Small intestine (tissue), 7 donors: Measurements from ENCODE around the gene SECTM1. TPM values are rescaled to one million over a fixed set of nuclear protein-coding genes. Genes with fewer than 3 reads are reported as not detected.

ENCODE experiments used
- DNase-seq, 2 donors: peaks; one replicate each; pipeline versions ENCODE4 v3.0.0 to v3.0.0-alpha.2; 2013
- FAIRE-seq: peaks from 2 replicates; lab custom pipeline; 2012; peaks lifted over from hg19 to GRCh38; lab: Jason Lieb, UNC
- H3K27ac ChIP-seq, 3 donors: one replicate each; pipeline ENCODE4 v1.5.1; 2013; ENCODE audit warnings: low read length in 2 of 3, mild to moderate bottlenecking in 2 of 3, control low read depth in 1 of 3, inconsistent platforms in 1 of 3, low read depth in 1 of 3, moderate library complexity in 1 of 3
- H3K27me3 ChIP-seq, 3 donors: one replicate each; pipeline ENCODE4 v1.6.1; 2013; ENCODE audit warnings: low read length in 3 of 3, inconsistent platforms in 1 of 3; ENCODE audit not compliant: control insufficient read depth in 3 of 3, insufficient read depth in 3 of 3
- H3K36me3 ChIP-seq, 3 donors: one replicate each; pipeline ENCODE4 v1.6.1; 2013; ENCODE audit warnings: low read length in 3 of 3, inconsistent platforms in 1 of 3, low read depth in 1 of 3, mild to moderate bottlenecking in 1 of 3, moderate library complexity in 1 of 3; ENCODE audit not compliant: control insufficient read depth in 3 of 3, insufficient read depth in 2 of 3
- H3K4me1 ChIP-seq, 3 donors: one replicate each; pipeline ENCODE4 v1.6.1; 2013; ENCODE audit warnings: low read length in 2 of 3, inconsistent platforms in 1 of 3, low read depth in 1 of 3, mild to moderate bottlenecking in 1 of 3, moderate library complexity in 1 of 3; ENCODE audit not compliant: control insufficient read depth in 3 of 3, insufficient read depth in 2 of 3
- H3K4me3 ChIP-seq, 3 donors: one replicate each; pipeline ENCODE4 v1.5.1; 2013; ENCODE audit warnings: low read length in 3 of 3, control low read depth in 1 of 3, inconsistent platforms in 1 of 3, low read depth in 1 of 3, mild to moderate bottlenecking in 1 of 3, moderate library complexity in 1 of 3
- H3K9me3 ChIP-seq, 2 donors: one replicate each; pipeline ENCODE4 v1.6.1; 2013; ENCODE audit warnings: low read depth in 1 of 2, low read length in 1 of 2; ENCODE audit not compliant: control insufficient read depth in 2 of 2, insufficient read depth in 1 of 2
- WGBS, 3 donors: extraction: QIAGEN DNeasy Blood & Tissue Kit; methylation state at CpG; one replicate each; pipeline ENCODE4 v1.1.7; 2013; 5-methylcytosine and 5-hydroxymethylcytosine counted together
- polyA plus RNA-seq, 4 donors: library from polyadenylated mRNA; stranded (reverse) in 3 of 4; unstranded in 1 of 4; fragments of 200-250 nt in 3 of 4; fragments of 120-200 nt in 1 of 4; gene quantifications; one replicate each; pipeline versions ENCODE4 v1.2.1 to v1.2.3, GENCODE V29; 2013
- donor health status: healthy with polysubstance abuse.
- donor health status: control.
- donor health status: control.
- donor health status: Bipolar disorder and iron deficiency.
- donor health status: healthy.

SECTM1 gene
- polyA plus RNA-seq, 4 donors, result 13.6 to 81.9 (median 26.1) TPM

DNA sequence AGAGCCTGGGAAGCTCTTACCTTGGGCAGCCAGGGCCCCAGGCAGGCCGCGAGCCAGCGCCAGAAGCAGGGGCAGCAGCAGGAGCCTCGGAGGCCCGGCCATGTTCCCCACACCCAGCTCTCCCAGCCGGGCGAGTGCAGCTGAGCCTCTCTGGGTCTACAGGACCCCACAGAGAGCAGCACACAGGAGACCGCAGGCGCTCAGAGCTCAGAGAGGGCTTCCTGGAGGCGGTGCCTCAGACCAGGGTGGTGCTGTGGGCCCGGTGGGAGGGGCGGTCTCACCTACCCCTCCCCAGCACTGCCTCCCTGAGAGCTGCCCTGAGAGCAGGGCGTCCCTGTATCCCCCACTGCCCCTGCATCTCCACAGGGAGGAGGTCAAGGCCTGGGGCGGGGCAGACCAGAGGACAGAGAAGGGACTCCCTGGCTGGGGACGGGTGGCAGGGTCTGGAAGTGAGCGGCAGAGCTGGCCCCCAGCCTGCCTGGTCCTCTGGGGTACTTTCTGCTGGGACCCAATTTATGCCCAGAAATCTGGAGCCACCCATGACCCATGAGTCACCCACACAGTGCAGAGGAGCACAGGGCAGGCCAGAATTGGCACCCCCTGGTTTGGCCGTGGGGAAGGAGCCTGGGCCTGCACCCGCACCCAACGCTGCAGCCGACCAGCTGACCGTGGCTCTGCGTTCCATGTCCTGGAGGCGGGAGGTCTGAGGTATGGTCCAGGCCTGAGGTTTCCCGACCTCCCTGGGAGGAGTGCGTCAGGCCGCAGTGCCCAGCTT is 16.0 kb downstream of the SECTM1 start, which contains the start of gene CD7:
CD7 (minus strand) TSS at position 215 of the 775 bp plus-strand sequence; CDS start at position 102, 113 bp downstream.
- H3K27me3 ChIP-seq, result peaks cover 0 to 3% (median 0%) of the 10 kb centered on the region in 3 donors
- peaks cover 0 to 3% of the 10 kb centered on the region in 2 donors for H3K9me3 ChIP-seq
- H3K27ac ChIP-seq, result peak within 1 kb of the TSS in 2 of 3 donors; percentile 27 to 66
- WGBS, 3 donors, result 70 to 79% (median 75%) methylated on average over 25 to 26 of the region's 26 CpGs
- H3K4me3 ChIP-seq, result peak within 1 kb of the TSS; percentile 1 to 51 (median 27)
- FAIRE-seq (no peak), DNase-seq (peak in 1 of 2 donors; percentile 51)
- peaks cover 0 to 33% (median 0%) of the 10 kb centered on the region in 3 donors for H3K4me1 ChIP-seq
- peaks cover 0 to 7% (median 0%) of the 10 kb centered on the region in 3 donors for H3K36me3 ChIP-seq

DNA sequence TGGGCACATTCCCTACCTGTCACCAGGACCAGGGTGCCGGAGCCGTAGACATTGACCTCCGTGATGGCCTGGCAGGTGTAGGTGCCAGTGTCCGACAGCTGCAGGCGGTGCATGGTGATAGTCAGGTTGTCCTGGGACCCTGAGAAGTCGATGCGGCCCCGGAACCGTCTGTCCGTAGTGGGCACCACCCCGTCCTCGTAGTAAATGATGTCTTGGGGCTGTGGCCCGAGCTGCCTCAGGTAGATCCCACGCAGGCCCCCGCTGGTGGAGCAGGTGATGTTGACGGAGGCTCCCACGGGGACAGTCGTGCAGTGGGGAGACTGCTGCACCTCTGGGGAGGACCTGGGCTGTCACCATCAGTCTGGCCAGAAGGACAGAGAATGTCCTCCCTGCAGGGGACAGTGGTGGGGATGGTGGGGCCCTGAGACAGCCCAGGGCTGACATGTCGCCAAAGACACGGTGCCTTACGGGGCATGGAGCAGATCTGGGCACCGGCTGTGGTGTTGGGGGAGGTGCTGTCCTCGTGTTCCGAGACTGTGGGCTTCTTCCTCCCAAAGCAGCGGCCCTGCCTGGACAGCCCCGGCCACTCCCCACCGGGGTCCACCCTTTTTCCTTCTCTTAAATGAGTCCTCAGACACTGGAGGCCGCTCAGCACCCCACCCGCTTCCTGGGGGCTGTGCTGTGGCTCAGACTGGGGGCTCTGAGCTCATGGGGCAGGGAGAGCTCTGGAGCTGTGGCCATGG is 16.7 kb downstream of the SECTM1 start:
- Histone ChIP-seq H3K36me3 (peaks cover 0 to 3% (median 0%) of the 10 kb centered on the region in 3 donors), H3K4me1 (peaks cover 0 to 33% (median 0%) of the 10 kb centered on the region in 3 donors), H3K4me3 (peak overlapping the region; percentile 1 to 51 (median 27)), H3K9me3 (peaks cover 0 to 3% of the 10 kb centered on the region in 2 donors), H3K27me3 (peaks cover 0 to 3% (median 0%) of the 10 kb centered on the region in 3 donors), H3K27ac (peak overlapping the region in 2 of 3 donors; percentile 27 to 66)
- 59 to 70% (median 67%) methylated on average over 26 to 29 of the region's 29 CpGs for WGBS, 3 donors
- DNase-seq (no peak), FAIRE-seq (no peak)

DNA sequence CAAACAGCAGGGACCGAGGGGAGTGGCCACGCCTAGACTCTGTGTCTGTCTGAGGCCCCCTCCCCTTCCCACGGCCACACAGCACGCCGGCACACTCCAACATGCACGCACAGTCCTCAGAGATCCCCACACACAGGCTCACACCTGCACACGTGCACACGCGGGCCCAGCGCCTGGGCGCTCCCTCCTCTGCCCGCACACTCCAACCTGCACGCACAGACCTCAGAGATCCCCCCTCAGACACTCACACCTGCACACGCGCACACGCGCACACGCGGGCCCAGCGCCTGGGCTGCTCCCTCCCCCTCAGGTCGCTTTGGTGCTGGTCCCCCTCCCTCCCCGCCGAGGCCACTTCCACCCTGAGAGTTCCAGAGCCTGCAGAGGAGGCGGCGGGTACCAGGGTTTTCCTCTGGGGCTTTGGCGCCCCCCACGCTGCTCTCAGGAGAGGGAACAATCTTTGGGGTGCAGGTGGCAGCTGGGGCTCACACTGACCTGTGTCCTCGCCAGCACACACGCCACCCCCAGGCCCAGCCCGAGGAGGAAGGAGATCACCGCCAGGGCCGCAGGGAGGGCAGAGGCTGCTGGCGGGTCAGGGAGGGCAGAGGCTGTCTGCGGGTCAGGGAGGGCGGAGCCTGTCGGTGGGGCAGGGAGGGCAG is 17.7 kb downstream of the SECTM1 start:
- peak overlapping the region in 2 of 3 donors; percentile 8 to 51 for H3K4me3 ChIP-seq
- peaks cover 0 to 2% (median 0%) of the 10 kb centered on the region in 3 donors for H3K36me3 ChIP-seq
- peaks cover 0 to 3% of the 10 kb centered on the region in 2 donors for H3K9me3 ChIP-seq
- WGBS, 3 donors, result 7 to 18% (median 13%) methylated on average over 32 to 36 of the region's 36 CpGs
- DNase-seq (peak in 1 of 2 donors; percentile 39), FAIRE-seq (no peak)
- H3K27ac ChIP-seq, result peak overlapping the region in 2 of 3 donors; percentile 12 to 26
- peaks cover 0 to 3% (median 0%) of the 10 kb centered on the region in 3 donors for H3K27me3 ChIP-seq
- peaks cover 0 to 32% (median 0%) of the 10 kb centered on the region in 3 donors for H3K4me1 ChIP-seq

DNA sequence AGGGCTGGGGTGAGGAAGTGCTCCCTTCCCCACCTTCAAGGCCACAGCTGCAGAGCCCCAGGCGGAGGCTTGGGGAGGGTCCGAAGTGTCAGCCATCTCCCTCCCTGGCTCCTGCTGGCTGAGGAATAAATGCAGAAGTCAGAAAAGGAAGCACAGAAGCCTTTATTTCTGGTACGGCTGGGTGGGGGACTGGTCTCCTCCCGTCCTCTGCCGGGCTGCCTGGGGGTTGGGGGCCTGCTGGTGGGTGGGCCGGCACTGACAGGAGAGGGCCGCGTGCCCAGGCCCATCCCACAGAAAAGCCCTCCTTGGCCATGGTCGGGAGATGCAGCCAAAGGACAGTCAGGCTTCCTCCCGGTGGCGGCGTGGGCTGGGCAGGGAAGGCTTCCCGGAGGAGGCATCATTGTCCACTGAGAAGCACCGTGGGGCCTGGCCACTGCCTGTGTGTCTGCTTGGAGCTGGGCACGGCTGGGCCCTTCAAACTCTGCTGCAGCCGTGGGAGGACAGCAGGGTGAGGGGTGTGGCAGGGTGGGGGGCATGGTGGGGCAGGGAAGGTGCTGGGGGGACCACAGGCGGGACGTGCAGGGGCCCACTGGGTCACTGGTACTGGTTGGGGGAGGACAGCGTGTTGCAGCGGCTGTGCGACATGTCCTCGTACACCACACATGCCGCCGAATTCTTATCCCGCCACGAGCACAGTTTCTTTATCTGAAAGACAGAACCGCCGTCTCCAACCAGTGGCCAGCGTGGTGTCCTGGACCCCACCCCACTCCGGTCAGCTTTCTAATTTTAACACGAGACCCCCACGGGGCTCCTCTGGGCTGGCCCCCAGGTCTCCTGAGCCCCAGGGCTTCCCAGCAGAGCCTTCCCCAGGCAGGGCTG is 18.6 kb downstream of the SECTM1 start:
- FAIRE-seq, result no peak
- peaks cover 0 to 3% of the 10 kb centered on the region in 2 donors for H3K9me3 ChIP-seq
- WGBS, 3 donors, result 57 to 68% (median 64%) methylated on average over 27 to 32 of the region's 32 CpGs
- H3K36me3 ChIP-seq, result peaks cover 0 to 3% (median 0%) of the 10 kb centered on the region in 3 donors
- H3K4me3 ChIP-seq, result peak overlapping the region in 1 of 3 donors; percentile 51
- no peak for DNase-seq
- H3K27ac ChIP-seq, result no peak overlapping the region
- peaks cover 0 to 33% (median 4%) of the 10 kb centered on the region in 3 donors for H3K4me1 ChIP-seq
- peaks cover 0 to 3% (median 0%) of the 10 kb centered on the region in 3 donors for H3K27me3 ChIP-seq

DNA sequence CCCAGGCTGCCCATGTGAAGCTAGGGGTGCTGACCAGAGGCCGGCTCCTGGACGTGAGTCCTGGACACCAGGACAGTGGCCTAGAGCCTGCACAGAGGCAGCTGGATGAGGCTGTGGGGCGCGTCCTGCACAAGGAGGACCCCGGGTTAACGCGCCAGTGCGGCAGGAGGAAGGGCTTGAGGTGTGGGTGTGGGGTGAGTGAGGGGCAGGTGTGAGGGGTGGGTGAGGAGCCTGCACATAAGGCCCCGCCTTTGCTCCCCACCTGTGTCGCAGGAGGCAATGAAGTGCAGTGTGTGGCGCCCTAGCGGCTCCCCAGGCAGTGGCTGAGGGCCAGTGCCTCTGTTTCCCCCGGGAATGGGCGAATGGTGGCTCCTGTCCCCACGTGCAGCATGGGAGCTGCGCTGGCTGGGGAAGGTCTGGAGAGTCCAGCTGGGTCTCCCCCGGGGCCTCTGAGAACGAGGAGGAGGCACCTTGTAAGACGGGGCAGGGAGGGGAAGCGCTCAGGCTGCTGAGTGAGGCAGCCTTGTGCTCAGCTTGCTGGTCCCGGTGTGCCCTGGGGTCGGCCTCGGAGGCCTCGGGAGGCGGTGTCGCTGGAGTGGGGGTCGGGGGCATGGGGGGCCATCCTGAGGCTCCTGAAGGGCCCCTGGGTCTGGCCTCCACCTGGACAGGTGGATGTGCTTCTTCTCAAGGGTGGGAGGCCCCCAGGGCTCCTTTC is 19.4 kb downstream of the SECTM1 start:
- Histone ChIP-seq H3K36me3 (peaks cover 0 to 3% (median 0%) of the 10 kb centered on the region in 3 donors), H3K27me3 (peaks cover 0 to 3% (median 0%) of the 10 kb centered on the region in 3 donors), H3K27ac (no peak overlapping the region), H3K9me3 (peaks cover 0 to under 1% of the 10 kb centered on the region in 2 donors), H3K4me1 (peaks cover 0 to 37% (median 4%) of the 10 kb centered on the region in 3 donors), H3K4me3 (no peak overlapping the region)
- 75 to 81% (median 77%) methylated on average over 25 to 27 of the region's 27 CpGs for whole genome bisulfite sequencing, 3 donors
- DNase-seq (no peak), FAIRE-seq (no peak)

DNA sequence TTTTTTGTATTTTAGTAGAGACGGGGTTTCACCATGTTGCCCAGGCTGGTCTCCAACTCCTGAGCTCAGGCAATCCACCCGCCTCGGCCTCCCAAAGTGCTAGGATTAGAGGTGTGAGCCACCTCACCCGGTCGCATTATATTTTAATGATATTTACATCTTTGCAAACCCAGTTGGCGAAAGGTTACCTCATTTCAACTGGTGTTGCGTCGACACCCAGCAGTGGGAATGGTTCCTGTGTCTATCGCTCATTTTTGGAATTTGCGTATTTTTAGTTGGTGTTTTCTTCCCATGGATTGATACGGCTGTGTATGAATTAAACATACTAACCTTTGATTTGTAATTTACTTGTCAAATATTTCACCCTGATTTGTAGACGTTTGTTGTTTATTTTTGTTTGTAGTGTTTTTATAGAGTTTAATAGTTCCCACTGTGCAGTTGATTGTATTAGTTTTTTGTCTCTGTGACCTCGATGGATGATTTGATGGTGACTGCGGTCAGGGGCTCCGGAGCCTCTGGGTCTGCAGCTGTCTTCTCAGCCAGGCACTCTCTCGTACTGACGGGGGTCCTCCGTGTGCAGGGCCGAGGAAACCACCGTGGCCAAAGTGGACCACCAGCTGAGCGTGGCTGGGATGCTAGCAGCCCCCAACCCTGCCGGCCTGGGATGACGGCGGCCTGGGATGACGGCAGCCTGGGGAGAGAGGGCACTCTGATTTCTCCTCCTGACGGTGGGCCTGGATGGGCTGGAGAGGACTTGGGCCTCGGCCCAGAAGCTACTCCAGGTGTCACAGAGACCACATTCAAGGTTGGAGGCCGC is 20.2 kb downstream of the SECTM1 start:
- Histone ChIP-seq H3K4me3 (no peak overlapping the region), H3K9me3 (peaks cover 0 to 5% of the 10 kb centered on the region in 2 donors), H3K27ac (no peak overlapping the region), H3K36me3 (peaks cover 0 to 3% (median 0%) of the 10 kb centered on the region in 3 donors), H3K27me3 (peaks cover 0 to 3% (median 0%) of the 10 kb centered on the region in 3 donors), H3K4me1 (peaks cover 0 to 39% (median 4%) of the 10 kb centered on the region in 3 donors)
- 84 to 87% (median 87%) methylated on average over 27 to 28 of the region's 28 CpGs for WGBS, 3 donors
- DNase-seq, result no peak
- FAIRE-seq, result no peak
